Mucosa of descending colon (tissue), 3 donors: Measurements from ENCODE around the gene SCARB2. TPM values are rescaled to one million over a fixed set of nuclear protein-coding genes. Genes with fewer than 3 reads are reported as not detected.
A peak's percentile ranks its signal among the peaks of the same experiment; 100 is the strongest.

ENCODE experiments used
- ATAC-seq: fragments of 200-7000 bp; cut with Tn5 transposase; one replicate; pipeline ENCODE4 v1.9.1; 2020; ENCODE audit warnings: mild to moderate bottlenecking, moderate library complexity
- DNase-seq, 3 donors: peaks; one replicate each; pipeline ENCODE4 v3.0.0-alpha.2; 2020
- H3K36me3 ChIP-seq: fragments of 200-600 bp; one replicate; pipeline ENCODE4 v1.8.0; 2021; ENCODE audit warnings: low read depth, mild to moderate bottlenecking
- H3K4me1 ChIP-seq: fragments of 200-600 bp; one replicate; pipeline ENCODE4 v1.8.0; 2021; ENCODE audit warnings: low read depth, mild to moderate bottlenecking
- H3K4me3 ChIP-seq: fragments of 200-600 bp; one replicate; pipeline ENCODE4 v1.8.0; 2021; ENCODE audit warnings: mild to moderate bottlenecking
- H3K9me3 ChIP-seq: fragments of 200-600 bp; one replicate; pipeline ENCODE4 v1.8.0; 2021; ENCODE audit warnings: mild to moderate bottlenecking
- intact Hi-C, 2 donors: fragments of 100-400 bp; cut with DNase I in 1 of 2; cut with micrococcal nuclease in 1 of 2; formaldehyde crosslinking; loops; one replicate each; pipeline versions ENCODE4 v1.11.0 to v1.11.1; 2022; cut with DNase I, micrococcal nuclease
- total RNA-seq, 3 donors: library from RNA; stranded (reverse); fragmentation: NEBNext Ultra II Directional in 2 of 3; extraction: Animal tissue kit (Norgen Biotek cat#: 25700) in 2 of 3; gene quantifications; one replicate each; pipeline versions ENCODE4 v1.2.1 to v1.2.4, GENCODE V29; 2021 to 2023
- TF ChIP-seq, protein P1 (sequence below): fragments of 200-600 bp; IDR thresholded peaks from one replicate; pipeline ENCODE4 v1.8.0; 2022; ENCODE audit warnings: antibody characterized with exemption, mild to moderate bottlenecking
- donor health status: DM: no; HTN: no; CAD: no; lungs with moderate emphysema.
- donor health status: DM: no; HTN: no; CAD: no.
- donor health status: DM: no; HTN: yes; CAD: no.

Gene SCARB2
- total RNA-seq, 3 donors from 2014 or later, result 148 to 183 (median 172) TPM

DNA sequence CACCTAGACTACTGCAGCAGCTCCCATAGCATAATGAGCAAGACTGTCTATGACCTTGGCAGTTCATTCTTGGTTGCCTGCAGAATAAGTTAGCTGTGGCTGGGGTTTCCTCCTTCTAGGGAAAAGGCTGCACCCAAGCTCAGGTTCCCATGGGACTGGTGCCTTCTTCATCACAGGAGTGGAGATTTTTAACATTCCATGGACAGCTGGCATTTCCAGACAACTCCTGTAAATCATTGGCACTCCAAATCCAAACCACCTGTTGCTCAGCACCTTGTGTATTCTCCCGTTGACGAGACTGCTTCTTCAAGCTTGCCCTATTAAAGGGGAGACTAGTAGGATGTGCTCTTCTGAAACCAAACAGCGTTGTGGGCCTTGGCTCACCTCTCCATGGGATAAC, 57.6 kb downstream of the SCARB2 start:
- Histone ChIP-seq H3K9me3 (peaks cover 3% of the 10 kb centered on the region), H3K4me1 (no peaks in the 10 kb centered on the region), H3K36me3 (no peaks in the 10 kb centered on the region), H3K4me3 (no peak overlapping the region)
- ATAC-seq (no peak), DNase-seq (no peak)
- intact Hi-C loops, result no loop called here
- TF ChIP-seq, protein P1, sequence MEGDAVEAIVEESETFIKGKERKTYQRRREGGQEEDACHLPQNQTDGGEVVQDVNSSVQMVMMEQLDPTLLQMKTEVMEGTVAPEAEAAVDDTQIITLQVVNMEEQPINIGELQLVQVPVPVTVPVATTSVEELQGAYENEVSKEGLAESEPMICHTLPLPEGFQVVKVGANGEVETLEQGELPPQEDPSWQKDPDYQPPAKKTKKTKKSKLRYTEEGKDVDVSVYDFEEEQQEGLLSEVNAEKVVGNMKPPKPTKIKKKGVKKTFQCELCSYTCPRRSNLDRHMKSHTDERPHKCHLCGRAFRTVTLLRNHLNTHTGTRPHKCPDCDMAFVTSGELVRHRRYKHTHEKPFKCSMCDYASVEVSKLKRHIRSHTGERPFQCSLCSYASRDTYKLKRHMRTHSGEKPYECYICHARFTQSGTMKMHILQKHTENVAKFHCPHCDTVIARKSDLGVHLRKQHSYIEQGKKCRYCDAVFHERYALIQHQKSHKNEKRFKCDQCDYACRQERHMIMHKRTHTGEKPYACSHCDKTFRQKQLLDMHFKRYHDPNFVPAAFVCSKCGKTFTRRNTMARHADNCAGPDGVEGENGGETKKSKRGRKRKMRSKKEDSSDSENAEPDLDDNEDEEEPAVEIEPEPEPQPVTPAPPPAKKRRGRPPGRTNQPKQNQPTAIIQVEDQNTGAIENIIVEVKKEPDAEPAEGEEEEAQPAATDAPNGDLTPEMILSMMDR, result no peak

DNA sequence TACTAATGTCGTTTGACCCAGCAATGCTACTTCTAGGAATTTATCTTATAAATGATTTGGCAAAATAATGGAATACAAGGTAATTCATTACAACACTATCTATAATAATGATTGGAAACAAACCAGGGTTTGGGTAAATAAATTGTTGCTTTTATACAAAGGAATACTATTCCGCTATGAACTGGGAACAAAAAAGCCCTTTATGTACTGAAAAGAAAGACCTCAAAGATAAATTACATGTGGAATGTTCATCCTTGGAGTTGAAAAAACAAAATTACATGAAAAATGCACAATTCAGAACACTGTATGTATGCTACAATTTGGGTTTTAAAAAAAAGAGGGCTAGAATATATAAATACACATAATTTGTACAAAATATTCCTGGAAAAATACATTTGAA, 60.3 kb downstream of the SCARB2 start:
- no peak for ATAC-seq
- no peaks in the 10 kb centered on the region for H3K36me3 ChIP-seq
- H3K4me1 ChIP-seq, result no peaks in the 10 kb centered on the region
- intact Hi-C loops, result no loop called here
- peaks cover 3% of the 10 kb centered on the region for H3K9me3 ChIP-seq
- no peak for DNase-seq
- H3K4me3 ChIP-seq, result no peak overlapping the region
- TF ChIP-seq, protein P1, result no peak

DNA sequence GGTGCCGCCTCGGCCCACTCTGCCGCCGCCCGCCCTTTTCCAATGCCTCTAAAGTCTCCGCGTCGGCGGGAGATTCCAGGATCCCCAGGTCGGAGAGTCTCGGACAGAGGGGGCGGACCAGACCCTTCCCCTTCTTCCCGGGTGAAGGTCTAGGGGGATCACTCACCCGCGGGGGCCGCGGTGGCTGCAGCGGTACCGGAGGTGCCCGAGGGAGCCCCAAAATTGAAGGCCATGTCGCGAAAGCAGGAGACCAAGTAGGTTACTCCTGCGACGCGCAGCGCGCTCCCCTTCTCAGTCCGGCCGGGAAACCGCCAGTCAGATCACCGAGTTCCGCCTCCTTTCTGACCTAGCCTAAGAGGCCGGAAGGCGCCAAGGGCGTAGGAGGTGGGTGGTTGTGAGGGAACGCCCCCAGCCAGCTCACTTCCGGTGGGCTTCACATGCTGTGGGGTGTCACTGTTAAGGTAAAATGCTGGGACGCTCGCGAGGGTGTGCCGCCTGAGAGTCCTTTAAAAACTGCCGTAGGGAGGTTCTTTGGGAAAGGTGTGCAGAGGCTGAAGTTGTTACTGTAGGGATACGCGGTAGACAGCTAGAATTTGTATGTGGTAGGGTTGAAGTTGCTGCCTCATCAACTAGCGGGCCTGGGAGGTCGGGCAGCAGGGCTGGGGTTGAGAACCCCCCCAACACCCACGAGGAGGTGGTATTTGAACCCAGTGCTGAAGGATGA, 65.3 kb downstream of the SCARB2 start, which contains the start of gene NUP54:
TSS of gene NUP54 (minus strand) at position 256 of the 724 bp plus-strand sequence. CDS start at position 233, 23 bp downstream.
- TF ChIP-seq, protein P1, result no peak
- intact Hi-C loops, result no loop called here
- peak within 1 kb of the TSS; percentile 79 for H3K4me3 ChIP-seq
- no peaks in the 10 kb centered on the region for H3K36me3 ChIP-seq
- peaks cover 17% of the 10 kb centered on the region for H3K4me1 ChIP-seq
- DNase-seq (peak; percentile 95 to 97 (median 97)), ATAC-seq (peak; percentile 100)
- H3K9me3 ChIP-seq, result no peaks in the 10 kb centered on the region

DNA sequence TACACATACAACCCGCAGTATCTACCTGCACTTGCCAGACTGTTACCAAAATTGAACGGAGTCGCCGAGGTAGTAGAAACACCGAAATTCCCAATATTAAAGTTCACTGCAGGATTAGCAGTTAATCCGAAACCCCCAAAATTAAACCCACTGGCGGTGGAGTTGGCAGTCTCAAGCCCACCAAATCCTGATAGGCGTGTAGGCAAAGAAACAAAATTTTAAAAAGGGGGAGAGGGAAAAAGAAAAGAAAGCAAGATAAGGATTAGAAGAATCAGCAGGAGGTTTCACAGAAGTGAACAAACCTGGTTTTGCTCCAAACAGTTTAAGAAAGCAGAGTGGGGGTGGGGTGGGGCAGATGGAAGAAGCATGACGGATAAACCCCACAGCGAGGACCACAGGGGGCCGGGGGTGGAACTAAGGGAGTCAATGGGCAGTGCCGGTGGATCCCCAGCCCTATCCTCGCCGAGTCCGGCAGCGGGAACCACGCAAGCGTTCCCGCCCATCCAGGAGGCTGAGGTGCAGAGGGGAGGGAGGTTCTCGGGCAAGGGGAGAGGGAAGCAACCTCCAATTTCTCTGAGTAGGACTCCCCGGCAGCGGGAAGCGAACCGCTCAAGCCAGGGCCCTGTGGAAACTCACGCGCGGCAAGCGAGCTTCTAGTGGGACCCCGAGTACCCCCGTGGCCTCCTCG, 66.0 kb downstream of the SCARB2 start:
- Histone ChIP-seq H3K4me1 (peaks cover 17% of the 10 kb centered on the region), H3K4me3 (peak overlapping the region; percentile 79), H3K9me3 (no peaks in the 10 kb centered on the region), H3K36me3 (no peaks in the 10 kb centered on the region)
- TF ChIP-seq, protein P1, result no peak
- intact Hi-C loops, result no loop called here
- ATAC-seq, result peak; percentile 81
- DNase-seq, result peak; percentile 57 to 76 (median 75)

DNA sequence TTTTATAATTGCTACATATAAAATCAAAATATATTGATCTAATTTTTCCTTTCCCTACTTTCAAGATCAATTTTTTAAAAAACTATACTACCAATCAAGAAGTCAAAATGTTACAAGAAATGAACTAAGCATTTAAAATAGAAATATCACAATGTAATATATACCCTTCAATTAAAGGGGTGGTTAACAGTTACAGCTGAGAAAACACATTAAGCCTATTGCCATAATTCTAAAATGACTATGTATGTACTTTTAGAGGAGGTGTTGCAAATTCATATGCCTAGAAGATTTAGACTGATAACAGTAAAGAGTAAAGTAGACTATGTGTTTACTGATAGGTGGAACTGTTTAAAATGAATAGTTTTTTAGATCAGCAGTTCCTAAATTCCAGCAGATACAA, 69.1 kb downstream of the SCARB2 start:
- intact Hi-C loops, result no loop called here
- no peak for DNase-seq

More for the DNA sequence above, 69.1 kb downstream of the SCARB2 start:
- H3K4me1 ChIP-seq, result peaks cover 17% of the 10 kb centered on the region
- H3K4me3 ChIP-seq, result no peak overlapping the region
- H3K36me3 ChIP-seq, result no peaks in the 10 kb centered on the region
- no peaks in the 10 kb centered on the region for H3K9me3 ChIP-seq
- ATAC-seq, result no peak
- TF ChIP-seq, protein P1, result no peak
